Smooth muscle cell (in vitro differentiated cells): ENCODE measurements around the gene ELMO2. TPM values are rescaled to one million over a fixed set of nuclear protein-coding genes. Genes with fewer than 3 reads are reported as not detected.

Source experiments
- DNase-seq: peaks from one replicate; lab custom pipeline; 2025; ENCODE audit not compliant: unreplicated experiment; lab: John Stamatoyannopoulos, UW
- H2AFZ ChIP-seq: fragments of 200-600 bp; sonication (generic); 2 replicates; pipeline ENCODE4 v1.6.0; 2016; ENCODE audit warnings: antibody characterized with exemption, low read depth, mild to moderate bottlenecking
- H3F3A ChIP-seq: fragments of 200-600 bp; sonication (generic); 2 replicates; pipeline ENCODE4 v1.6.0; 2017; ENCODE audit warnings: antibody characterized with exemption, low read depth
- H3K27ac ChIP-seq: fragments of 200-600 bp; sonication (generic); 2 replicates; pipeline ENCODE4 v1.5.1; 2016; ENCODE audit warnings: low read depth, mild to moderate bottlenecking
- H3K27me3 ChIP-seq: fragments of 200-600 bp; sonication (generic); 2 replicates; pipeline ENCODE4 v1.6.1; 2016; ENCODE audit warnings: low read depth, mild to moderate bottlenecking
- H3K36me3 ChIP-seq: fragments of 200-600 bp; sonication (generic); 2 replicates; pipeline ENCODE4 v1.5.1; 2016; ENCODE audit warnings: low read depth
- H3K4me1 ChIP-seq: fragments of 200-600 bp; sonication (generic); 2 replicates; pipeline ENCODE4 v1.5.1; 2016; ENCODE audit warnings: low read depth
- H3K4me2 ChIP-seq: fragments of 200-600 bp; sonication (generic); 2 replicates; pipeline ENCODE4 v1.6.0; 2016; ENCODE audit warnings: mild to moderate bottlenecking
- H3K4me3 ChIP-seq: fragments of 200-600 bp; sonication (generic); 2 replicates; pipeline ENCODE4 v1.5.1; 2016; ENCODE audit warnings: mild to moderate bottlenecking
- H3K79me2 ChIP-seq: fragments of 200-600 bp; sonication (generic); 2 replicates; pipeline ENCODE4 v1.6.0; 2016; ENCODE audit warnings: low read depth, mild to moderate bottlenecking
- H3K9ac ChIP-seq: fragments of 200-600 bp; sonication (generic); 2 replicates; pipeline ENCODE4 v1.6.0; 2016; ENCODE audit warnings: low read depth
- H3K9me3 ChIP-seq: fragments of 200-600 bp; sonication (generic); replicated peaks from 2 replicates; pipeline ENCODE4 v1.5.1; 2016; ENCODE audit warnings: low read depth
- H4K20me1 ChIP-seq: fragments of 200-600 bp; sonication (generic); 2 replicates; pipeline ENCODE4 v1.6.0; 2016; ENCODE audit warnings: low read depth
- CTCF ChIP-seq: fragments of 200-600 bp; sonication (generic); IDR thresholded peaks from 2 replicates; pipeline ENCODE4 v1.5.1; 2017; ENCODE audit warnings: borderline replicate concordance, mild to moderate bottlenecking, antibody characterized with exemption; ENCODE audit not compliant: insufficient read depth, poor library complexity, severe bottlenecking
- WGBS: methylation state at CpG from one replicate; pipeline ENCODE4 v1.1.7; 2016; ENCODE audit warnings: low lambda C conversion rate; 5-methylcytosine and 5-hydroxymethylcytosine counted together
- polyA plus RNA-seq: library from polyadenylated mRNA; unstranded; fragments of >200 nt; fragmentation: Nextera tagmentation; extraction: Ambion mirVana; gene quantifications from 2 replicates; pipeline ENCODE4 v1.2.1, GENCODE V29; 2016
- total RNA-seq: library from RNA; depleted of rRNA; stranded (reverse); fragments of >200 nt; gene quantifications from 2 replicates; pipeline ENCODE4 v1.2.3, GENCODE V29; 2014

The ELMO2 gene
- total and polyA plus RNA-seq, 2 experiments from 2014 or later, result 24.9 to 33.1 TPM

GRCh38 chr20:46361381-46361780, 45.0 kb downstream of the ELMO2 start:
- Histone ChIP-seq H3F3A (peaks cover 8% of the 10 kb centered on the region), H3K27me3 (no peaks in the 10 kb centered on the region), H3K4me3 (no peak overlapping the region), H3K79me2 (peaks cover 17% of the 10 kb centered on the region), H3K27ac (no peak overlapping the region), H3K4me2 (no peak overlapping the region), H4K20me1 (peaks cover 66% of the 10 kb centered on the region), H2AFZ (no peak overlapping the region), H3K9ac (no peak overlapping the region), H3K36me3 (no peaks in the 10 kb centered on the region), H3K9me3 (no peaks in the 10 kb centered on the region), H3K4me1 (peaks cover 11% of the 10 kb centered on the region)
- TF ChIP-seq CTCF, result no peak
- no peak for DNase-seq
- 98% methylated on average over 5 of the region's 5 CpGs for WGBS

- 85% methylated on average over 10 of the region's 10 CpGs for WGBS
- no peak for TF ChIP-seq CTCF
- H3K4me2 ChIP-seq, result no peak overlapping the region
These were observed 47.1 kb downstream of the ELMO2 start for GRCh38 chr20:46359233-46359751.

GRCh38 chr20:46358346-46359058, 47.9 kb downstream of the ELMO2 start:
- 87% methylated on average over 19 of the region's 19 CpGs for WGBS
- Histone ChIP-seq H3K36me3 (no peaks in the 10 kb centered on the region), H3K4me2 (no peak overlapping the region)

More at GRCh38 chr20:46359233-46359751, 47.1 kb downstream of the ELMO2 start:
- no peak overlapping the region for H3K27ac ChIP-seq
- no peaks in the 10 kb centered on the region for H3K36me3 ChIP-seq
- H3F3A ChIP-seq, result no peaks in the 10 kb centered on the region
- no peak overlapping the region for H3K4me3 ChIP-seq
- H3K9ac ChIP-seq, result no peak overlapping the region
- no peak overlapping the region for H2AFZ ChIP-seq
- DNase-seq, result no peak
- H4K20me1 ChIP-seq, result peaks cover 66% of the 10 kb centered on the region
- no peaks in the 10 kb centered on the region for H3K27me3 ChIP-seq
- H3K9me3 ChIP-seq, result no peaks in the 10 kb centered on the region
- peaks cover 17% of the 10 kb centered on the region for H3K79me2 ChIP-seq
- peaks cover 7% of the 10 kb centered on the region for H3K4me1 ChIP-seq

More at GRCh38 chr20:46358346-46359058, 47.9 kb downstream of the ELMO2 start:
- Histone ChIP-seq H3K4me1 (peaks cover 7% of the 10 kb centered on the region), H3K4me3 (no peak overlapping the region), H3K27ac (no peak overlapping the region), H2AFZ (no peak overlapping the region), H4K20me1 (peaks cover 64% of the 10 kb centered on the region), H3F3A (no peaks in the 10 kb centered on the region), H3K27me3 (no peaks in the 10 kb centered on the region), H3K79me2 (peaks cover 14% of the 10 kb centered on the region), H3K9ac (no peak overlapping the region), H3K9me3 (no peaks in the 10 kb centered on the region)
- no peak for DNase-seq
- TF ChIP-seq CTCF, result no peak
